ENCODE results near the gene OR1L6.

The OR1L6 gene

GRCh38 chr9:122742003-122742402 is at the start of gene OR1L6:
Gene OR1L6, plus strand, starts transcription at chr9:122742303. Its CDS starts 7,545 bp downstream, at chr9:122749848.
- no peak for DNase-seq (ENCODE audit: low read depth)

- no peak for DNase-seq (ENCODE audit: low read depth)
These were observed 46.4 kb upstream of the OR1L6 start for GRCh38 chr9:122695696-122696095.

GRCh38 chr9:122718038-122718437 is 24.1 kb upstream of the OR1L6 start:
- no peak for DNase-seq (ENCODE audit: low read depth)

GRCh38 chr9:122719218-122719617 is 22.9 kb upstream of the OR1L6 start:
- no peak for DNase-seq (ENCODE audit: low read depth)

GRCh38 chr9:122723690-122724089 is 18.4 kb upstream of the OR1L6 start, which contains the start of gene OR1L4:
Gene OR1L4, plus strand, starts transcription at chr9:122723990. Its CDS starts 0 bp downstream, at chr9:122723990.
- DNase-seq (ENCODE audit: low read depth): no peak

- DNase-seq (ENCODE audit: low read depth): no peak
These were observed 12.7 kb downstream of the OR1L6 start for GRCh38 chr9:122754825-122755224.

GRCh38 chr9:122767817-122768216 is 25.7 kb downstream of the OR1L6 start:
- DNase-seq (ENCODE audit: low read depth): no peak

- no peak for DNase-seq (ENCODE audit: low read depth)
These were observed 34.9 kb downstream of the OR1L6 start for GRCh38 chr9:122777052-122777451.

- DNase-seq (ENCODE audit: low read depth): peak; percentile 76
These were observed 36.0 kb downstream of the OR1L6 start for GRCh38 chr9:122777935-122778627.

- DNase-seq (ENCODE audit: low read depth): no peak
These were observed 37.1 kb downstream of the OR1L6 start for GRCh38 chr9:122779181-122779580.

- no peak for DNase-seq (ENCODE audit: low read depth)
These were observed 37.9 kb downstream of the OR1L6 start for GRCh38 chr9:122780026-122780425.

- no peak for DNase-seq (ENCODE audit: low read depth)
These were observed 39.6 kb downstream of the OR1L6 start for GRCh38 chr9:122781671-122782070.

- no peak for DNase-seq (ENCODE audit: low read depth)
These were observed 43.2 kb downstream of the OR1L6 start for GRCh38 chr9:122785269-122785668.

- DNase-seq (ENCODE audit: low read depth): no peak
These were observed 44.2 kb downstream of the OR1L6 start for GRCh38 chr9:122786338-122786737.

- DNase-seq (ENCODE audit: low read depth): no peak
These were observed 46.7 kb downstream of the OR1L6 start, which contains the start of gene OR5C1 for GRCh38 chr9:122788831-122789230. Gene OR5C1, plus strand, starts transcription at chr9:122788933. Its CDS starts 0 bp downstream, at chr9:122788933.

- DNase-seq (ENCODE audit: low read depth): no peak
These were observed 47.3 kb downstream of the OR1L6 start for GRCh38 chr9:122789256-122790046.

- DNase-seq (ENCODE audit: low read depth): no peak
These were observed 50.0 kb downstream of the OR1L6 start for GRCh38 chr9:122791872-122792669.

- no peak for DNase-seq (ENCODE audit: low read depth)
These were observed 55.4 kb downstream of the OR1L6 start for GRCh38 chr9:122797316-122798063.

All from GM04503 (cell line).